ENCODE measurements around the gene ZBP1.

Gene ZBP1

DNA sequence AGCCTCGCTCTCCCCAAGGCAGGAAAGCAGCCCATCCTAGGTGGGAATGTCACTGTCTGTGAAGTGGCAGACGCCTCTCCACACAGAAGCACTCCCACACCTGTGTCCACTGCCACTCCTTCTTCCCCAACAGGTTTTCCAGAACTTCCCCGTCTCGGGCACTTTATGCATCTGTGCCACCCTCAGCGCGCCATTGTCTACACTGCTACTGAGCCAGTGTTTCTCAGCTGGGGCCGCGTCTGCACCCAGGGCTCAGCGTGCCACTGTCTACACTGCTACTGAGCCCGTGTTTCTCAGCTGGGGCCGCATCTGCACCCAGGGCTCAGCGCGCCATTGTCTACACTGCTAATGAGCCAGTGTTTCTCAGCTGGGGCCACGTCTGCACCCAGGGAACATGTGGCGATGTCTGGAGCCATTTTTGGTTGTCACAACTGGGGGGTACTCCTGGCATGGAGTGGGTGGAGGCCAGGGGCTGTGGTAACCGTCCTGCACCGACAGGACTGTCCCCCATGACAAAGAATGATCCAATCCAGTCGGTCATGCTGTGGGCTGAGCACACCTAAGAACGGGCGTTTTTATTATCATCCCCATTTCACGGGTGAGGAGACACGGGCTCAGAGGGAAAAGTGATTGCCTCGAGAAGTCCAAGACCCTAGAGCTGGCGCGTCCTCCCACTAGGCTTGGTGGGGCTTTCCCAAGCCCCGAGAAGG, 41.7 kb upstream of the ZBP1 start:
- TF ChIP-seq, protein P1, sequence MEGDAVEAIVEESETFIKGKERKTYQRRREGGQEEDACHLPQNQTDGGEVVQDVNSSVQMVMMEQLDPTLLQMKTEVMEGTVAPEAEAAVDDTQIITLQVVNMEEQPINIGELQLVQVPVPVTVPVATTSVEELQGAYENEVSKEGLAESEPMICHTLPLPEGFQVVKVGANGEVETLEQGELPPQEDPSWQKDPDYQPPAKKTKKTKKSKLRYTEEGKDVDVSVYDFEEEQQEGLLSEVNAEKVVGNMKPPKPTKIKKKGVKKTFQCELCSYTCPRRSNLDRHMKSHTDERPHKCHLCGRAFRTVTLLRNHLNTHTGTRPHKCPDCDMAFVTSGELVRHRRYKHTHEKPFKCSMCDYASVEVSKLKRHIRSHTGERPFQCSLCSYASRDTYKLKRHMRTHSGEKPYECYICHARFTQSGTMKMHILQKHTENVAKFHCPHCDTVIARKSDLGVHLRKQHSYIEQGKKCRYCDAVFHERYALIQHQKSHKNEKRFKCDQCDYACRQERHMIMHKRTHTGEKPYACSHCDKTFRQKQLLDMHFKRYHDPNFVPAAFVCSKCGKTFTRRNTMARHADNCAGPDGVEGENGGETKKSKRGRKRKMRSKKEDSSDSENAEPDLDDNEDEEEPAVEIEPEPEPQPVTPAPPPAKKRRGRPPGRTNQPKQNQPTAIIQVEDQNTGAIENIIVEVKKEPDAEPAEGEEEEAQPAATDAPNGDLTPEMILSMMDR (conservative IDR thresholded peaks at IDR 0.05; ENCODE audit: control insufficient read depth, insufficient read depth, low read depth, low read length): no peak
- H3K4me3 ChIP-seq (ENCODE audit: control insufficient read depth, low read depth, low read length): no peak overlapping the region
- DNase-seq (ENCODE audit: low read depth): no peak

DNA sequence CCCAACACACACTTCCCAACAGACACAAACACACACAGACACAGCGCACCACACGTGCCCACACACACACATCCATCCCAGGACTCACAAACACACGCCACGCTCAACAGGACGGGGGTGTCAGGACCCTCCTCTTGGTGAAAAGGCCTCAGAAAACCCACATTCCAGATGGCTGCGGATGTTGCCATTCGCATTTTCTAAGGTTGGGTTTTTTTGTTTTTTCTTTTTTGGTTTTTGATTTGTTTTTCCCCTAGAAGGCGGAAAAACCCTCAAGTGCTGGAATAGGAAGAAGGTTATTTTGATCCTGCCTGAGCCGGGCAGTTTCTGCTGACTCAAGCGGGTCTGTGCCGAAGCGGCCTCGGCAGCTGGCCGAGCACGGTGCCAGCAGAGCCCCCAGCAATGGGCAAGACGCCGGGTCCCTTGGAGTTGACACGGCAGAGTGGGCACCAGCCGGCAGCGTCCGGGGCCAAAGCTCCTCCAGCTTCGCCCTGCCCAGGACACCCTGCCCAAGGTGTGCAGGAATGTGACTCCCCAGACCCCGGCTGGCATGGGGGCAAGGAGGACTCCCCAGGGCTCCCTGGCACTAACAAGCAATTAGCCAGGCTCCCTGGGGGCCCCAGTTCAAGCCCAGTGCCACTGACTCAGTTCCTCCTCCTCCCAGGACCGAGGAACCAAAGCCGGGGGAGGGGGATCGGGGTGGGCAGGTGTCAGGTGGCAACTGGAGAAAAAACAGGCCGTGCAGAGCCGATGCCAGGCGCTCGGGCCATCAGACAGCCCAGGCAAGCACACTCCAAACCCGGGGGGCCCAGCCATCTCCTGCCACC, 40.9 kb upstream of the ZBP1 start:
- DNase-seq (ENCODE audit: low read depth): no peak
- no peak overlapping the region for H3K4me3 ChIP-seq (ENCODE audit: control insufficient read depth, low read depth, low read length)
- TF ChIP-seq, protein P1 (conservative IDR thresholded peaks at IDR 0.05; ENCODE audit: control insufficient read depth, insufficient read depth, low read depth, low read length): no peak

DNA sequence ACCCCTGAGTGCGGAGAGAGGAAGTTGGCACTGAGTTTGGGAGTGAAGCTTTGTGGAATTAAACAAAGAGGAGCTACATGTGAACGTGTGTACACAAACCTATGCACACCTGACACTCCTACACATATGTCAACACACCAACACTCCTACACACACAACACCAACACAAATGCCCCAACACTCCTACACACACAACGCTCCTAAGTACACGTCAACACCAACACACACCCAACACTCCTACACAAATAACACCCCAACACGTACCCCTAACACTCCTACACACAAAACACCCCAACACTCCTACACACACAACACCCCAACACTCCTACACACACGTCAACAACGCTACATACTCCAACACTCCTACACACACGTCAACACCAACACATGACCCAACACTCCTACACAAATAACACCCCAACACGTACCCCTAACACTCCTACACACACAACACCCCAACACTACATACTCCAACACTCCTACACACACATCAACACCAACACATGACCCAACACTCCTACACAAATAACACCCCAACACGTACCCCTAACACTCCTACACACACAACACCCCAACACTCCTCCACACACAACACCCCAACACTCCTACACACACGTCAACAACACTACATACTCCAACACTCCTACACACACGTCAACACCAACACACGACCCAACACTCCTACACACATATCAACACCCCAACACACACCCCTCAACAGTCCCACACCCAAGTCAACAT, 40.1 kb upstream of the ZBP1 start:
- H3K4me3 ChIP-seq (ENCODE audit: control insufficient read depth, low read depth, low read length): no peak overlapping the region
- DNase-seq (ENCODE audit: low read depth): no peak
- TF ChIP-seq, protein P1 (conservative IDR thresholded peaks at IDR 0.05; ENCODE audit: control insufficient read depth, insufficient read depth, low read depth, low read length): no peak

DNA sequence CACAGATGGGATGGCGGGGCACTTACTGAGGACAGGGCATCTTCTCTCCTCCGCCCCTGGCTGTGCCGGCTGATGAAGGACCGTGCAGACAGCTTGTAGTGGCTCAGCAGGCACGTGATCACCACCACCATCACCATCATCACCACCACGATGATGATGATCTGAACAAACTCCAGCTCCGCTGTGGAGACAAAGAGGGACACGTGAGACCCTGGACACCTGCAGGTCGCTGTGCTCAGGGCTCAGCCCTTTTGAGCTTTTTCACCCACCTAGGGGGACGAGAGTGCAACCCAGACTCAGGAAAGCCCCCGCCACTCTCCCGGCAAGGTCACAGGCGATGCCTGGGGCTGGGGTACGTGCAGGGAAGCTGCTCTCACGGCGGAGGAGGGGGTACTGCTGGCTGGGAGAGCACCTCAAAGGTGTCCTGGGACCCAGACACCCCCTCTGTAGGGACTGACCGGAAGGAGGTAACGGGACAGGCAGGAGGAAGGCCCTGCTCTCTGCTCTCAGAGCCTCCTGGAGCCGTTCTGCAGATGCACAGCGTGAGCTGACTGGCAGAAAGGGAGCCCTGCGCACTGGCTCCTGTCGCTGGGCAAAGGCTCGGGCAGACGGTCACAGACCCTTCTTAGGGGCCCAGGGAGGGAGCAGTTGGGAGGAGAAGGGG, 39.4 kb upstream of the ZBP1 start:
- no peak overlapping the region for H3K4me3 ChIP-seq (ENCODE audit: control insufficient read depth, low read depth, low read length)
- TF ChIP-seq, protein P1 (conservative IDR thresholded peaks at IDR 0.05; ENCODE audit: control insufficient read depth, insufficient read depth, low read depth, low read length): no peak
- no peak for DNase-seq (ENCODE audit: low read depth)

DNA sequence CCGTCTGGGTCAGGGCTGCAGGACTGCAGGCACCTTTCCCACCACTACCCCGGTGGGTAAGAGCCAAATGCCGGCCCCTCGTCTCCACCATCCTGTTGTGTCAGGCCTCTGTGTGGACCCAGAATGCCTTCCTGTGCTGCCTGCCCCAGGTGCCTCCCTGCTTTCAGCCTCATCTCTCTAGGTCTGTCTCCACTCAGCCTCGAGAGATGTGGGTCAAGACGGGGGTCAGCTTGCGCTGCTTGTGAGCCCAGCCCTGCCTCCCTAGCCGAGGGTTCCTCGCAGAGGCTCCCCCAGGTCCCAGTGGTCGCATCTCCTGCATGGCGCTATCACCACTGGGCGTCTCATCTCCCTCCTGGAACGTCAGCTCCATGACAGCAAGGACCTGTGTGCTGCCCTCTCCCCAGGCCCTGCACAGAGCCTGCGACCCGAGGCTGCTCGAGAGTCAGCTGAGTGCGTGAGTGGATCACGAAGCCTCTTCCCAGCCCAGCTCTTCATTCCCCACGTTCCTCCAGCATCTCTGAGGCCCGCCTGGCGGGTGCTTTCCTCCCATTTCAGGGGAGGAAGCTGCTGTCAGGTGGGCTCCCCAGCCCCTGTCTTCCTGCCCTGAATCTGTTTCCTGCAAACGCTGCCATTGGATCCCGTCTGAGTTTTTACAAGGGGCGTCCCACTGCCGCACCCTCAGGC, 38.7 kb upstream of the ZBP1 start:
- H3K4me3 ChIP-seq (ENCODE audit: control insufficient read depth, low read depth, low read length): no peak overlapping the region
- TF ChIP-seq, protein P1 (conservative IDR thresholded peaks at IDR 0.05; ENCODE audit: control insufficient read depth, insufficient read depth, low read depth, low read length): no peak
- DNase-seq (ENCODE audit: low read depth): no peak

DNA sequence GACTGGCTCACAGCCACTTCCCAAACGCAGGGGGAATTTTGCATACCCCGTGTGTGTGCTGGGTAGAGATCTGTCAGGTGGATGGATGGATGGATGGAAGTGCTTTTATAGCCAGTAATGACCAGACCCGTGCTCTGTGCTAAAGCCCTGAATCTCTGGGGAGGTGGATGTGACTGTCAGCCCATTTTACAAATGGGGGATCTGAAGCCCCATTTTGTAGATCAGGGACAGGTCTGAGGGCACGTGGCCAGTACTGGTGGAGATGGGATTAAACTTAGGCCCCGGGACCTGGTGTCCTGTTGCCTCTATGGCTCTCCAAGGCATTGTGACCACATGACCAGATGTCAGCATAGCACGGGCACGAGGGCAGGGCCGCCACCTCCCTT, 38.2 kb upstream of the ZBP1 start:
- no peak for DNase-seq (ENCODE audit: low read depth)
- TF ChIP-seq, protein P1 (conservative IDR thresholded peaks at IDR 0.05; ENCODE audit: control insufficient read depth, insufficient read depth, low read depth, low read length): no peak
- H3K4me3 ChIP-seq (ENCODE audit: control insufficient read depth, low read depth, low read length): no peak overlapping the region

All from fibroblast of mammary gland (primary cell).